Lung microvascular endothelial cell (primary cell): ENCODE data around the gene OPCML. TPM values are rescaled to one million over a fixed set of nuclear protein-coding genes. Genes with fewer than 3 reads are reported as not detected.

Source experiments
- DNase-seq, 2 donors: peaks; one replicate each; pipeline versions ENCODE4 v3.0.0 to v3.0.0-alpha.2; 2010; ENCODE audit warnings: low read depth in 2 of 2
- total RNA-seq: library from RNA; depleted of rRNA; stranded (reverse); fragments of >200 nt; gene quantifications from 2 replicates; pipeline ENCODE4 v1.2.1, GENCODE V29; 2014

The OPCML gene
- total RNA-seq, 1 donor from 2014 or later = not detected

DNA sequence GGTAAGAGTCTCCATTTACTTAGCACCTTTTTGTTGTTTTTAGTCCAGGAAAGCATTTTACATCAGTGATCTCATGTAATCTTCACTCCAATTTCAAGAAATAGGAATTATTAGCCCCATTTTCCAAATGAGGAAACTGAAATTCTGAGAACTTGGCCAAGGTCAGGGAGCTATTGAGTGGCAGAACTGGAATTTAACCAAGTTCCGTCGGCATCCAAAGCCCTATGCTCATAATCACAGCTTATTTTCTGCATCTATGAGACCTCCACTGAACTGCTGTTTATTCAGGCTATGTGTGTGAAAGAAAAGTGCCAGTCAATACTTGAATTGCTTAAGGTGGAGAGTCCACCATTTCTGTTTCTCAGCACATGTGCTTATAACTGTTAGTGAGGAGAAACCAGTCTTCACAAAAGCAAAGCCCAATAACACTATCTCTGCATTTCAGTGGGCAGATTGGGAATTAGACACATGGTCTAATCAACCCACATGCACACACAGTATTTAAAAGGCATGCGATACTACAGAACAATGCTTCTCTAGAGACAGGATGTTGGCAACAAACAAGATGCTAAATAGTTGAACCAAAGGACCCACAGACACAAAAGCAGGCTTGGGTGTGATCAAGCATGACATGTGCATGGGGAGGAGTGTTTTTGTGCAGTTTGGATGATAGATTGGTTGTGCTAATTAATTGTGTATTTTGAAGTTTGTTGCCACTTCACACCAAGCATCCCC is 780.6 kb downstream of the OPCML start:
- DNase-seq = no peak

DNA sequence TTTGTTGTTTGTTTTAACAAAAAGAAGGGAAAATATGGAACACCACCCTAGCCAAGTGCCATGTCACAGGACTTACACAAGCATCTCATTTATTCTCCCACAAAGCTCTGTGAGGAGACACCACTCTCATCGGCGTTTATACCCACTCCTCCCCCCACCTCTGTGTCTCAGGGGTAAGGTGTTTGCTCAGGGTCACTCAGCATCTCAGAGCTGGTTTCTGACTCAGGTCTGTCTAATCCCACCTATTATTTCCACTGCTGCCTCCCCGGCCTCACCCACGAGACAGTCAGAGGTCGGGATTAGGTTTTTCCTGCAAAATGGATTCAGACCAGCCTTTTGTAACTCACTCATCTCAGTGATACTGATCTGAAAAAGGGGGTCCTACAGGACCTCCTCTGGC is 786.0 kb downstream of the OPCML start:
- DNase-seq = no peak

DNA sequence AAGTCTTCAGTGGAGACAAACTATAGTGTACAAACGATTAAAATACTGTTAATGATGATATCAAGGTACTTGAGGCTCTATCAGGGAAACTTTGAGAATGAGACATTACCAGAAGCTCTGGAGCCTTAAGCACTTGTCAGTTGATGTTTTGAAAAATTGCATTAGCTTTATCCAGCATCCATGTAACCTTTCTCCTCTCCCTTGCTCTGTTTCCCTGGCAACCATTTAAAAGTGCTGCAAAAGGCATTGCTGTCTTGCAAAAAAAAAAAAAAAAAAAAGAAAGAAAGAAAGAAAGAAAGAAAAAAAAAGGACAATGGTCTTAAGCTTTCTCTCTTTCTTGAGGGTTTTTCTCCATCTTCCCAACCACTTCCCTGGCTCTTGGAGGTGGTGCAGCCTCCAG is 787.0 kb downstream of the OPCML start:
- no peak for DNase-seq

DNA sequence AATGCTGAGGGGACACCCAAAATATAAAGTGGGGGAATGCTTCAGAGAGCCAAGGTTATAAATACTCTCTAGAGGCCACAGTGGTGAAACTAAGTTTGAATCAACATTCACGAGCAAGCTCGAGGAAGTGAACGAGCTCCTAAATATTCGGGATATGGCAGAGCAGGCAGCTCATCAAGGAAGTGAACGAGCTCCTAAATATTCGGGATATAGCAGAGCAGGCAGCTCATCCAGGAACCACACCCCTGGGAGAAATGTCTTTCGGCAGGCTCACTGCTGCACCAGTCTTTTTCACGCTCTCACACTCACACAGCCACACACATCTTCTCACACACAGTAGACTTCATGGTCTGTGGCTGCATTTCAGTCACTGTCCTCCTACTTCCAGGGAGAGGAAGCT is 787.5 kb downstream of the OPCML start:
- peak in 1 of 2 donors; percentile 2 for DNase-seq

DNA sequence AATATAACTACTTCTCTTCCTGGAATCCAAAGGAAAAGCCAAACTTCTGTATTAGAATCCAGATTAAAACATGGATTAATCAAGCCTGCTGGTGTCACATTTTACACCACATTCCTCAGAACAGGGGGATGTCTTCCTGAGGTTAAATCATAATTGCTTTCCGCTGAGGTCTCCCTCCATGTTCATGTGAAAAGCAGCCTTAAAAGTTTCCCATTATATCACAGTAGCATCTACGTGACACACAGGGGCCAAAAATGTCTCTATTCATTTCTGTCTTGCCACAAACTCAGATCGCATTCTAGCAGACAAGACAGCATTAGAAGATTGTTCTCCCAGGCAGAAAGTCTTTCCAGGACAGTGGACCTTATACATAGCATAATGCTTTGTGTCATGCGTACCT is 788.7 kb downstream of the OPCML start:
- DNase-seq = no peak

DNA sequence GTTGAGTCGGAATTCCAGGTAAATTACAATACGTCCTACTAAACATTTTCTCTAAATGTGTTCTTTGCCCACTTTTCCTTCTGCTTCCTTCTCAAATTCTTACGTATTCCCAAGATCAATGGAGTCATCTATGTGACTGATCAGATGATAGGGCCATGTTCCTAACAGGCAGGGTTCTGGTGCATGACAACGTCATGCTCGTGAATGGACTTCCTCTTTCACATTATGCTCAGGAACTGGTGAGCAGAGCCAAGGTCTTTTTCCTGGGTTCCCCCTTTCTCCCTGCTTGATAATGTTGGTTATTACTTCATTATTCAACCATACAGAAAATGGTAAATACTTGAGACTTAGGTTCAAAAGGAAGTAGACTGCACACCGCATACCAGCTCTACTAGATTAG is 789.4 kb downstream of the OPCML start:
- DNase-seq = no peak

DNA sequence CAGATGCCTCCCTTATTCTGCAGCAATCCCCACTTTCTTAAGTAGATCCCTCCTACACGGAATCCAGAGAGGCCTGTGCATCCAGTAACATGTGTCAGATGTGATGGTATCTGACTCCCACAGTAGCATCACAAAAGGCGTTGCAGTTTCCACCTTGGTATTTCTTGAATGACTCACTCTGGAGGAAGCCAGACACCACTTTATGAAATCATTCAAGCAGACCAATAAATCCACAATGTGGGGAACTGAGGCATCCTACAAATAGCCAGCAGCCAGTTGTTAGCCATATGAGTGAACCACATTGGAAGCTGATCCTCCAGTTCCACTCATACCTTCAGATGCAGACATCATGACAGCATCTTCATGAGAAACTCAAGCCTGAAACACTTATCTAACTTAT is 798.1 kb downstream of the OPCML start:
- DNase-seq = no peak

DNA sequence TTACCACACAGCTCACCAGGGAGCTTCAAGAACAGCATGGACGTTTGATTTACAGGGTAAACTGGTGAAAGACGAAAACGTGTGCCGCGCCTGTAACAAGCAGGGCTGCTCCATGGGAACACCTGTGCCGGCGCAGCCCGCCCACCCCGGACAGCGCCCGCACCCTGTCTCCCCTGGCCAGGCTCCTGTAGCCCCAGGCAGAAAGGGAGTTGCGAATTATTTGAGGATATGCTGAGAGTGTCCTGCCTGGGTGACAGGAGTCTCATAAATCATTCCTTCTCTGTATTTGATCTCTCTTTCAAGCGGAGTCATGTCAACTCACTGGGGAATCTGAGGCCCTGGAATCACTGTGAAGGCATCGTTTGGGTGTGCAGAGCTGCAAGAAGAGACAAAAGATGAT is 804.3 kb downstream of the OPCML start:
- no peak for DNase-seq

DNA sequence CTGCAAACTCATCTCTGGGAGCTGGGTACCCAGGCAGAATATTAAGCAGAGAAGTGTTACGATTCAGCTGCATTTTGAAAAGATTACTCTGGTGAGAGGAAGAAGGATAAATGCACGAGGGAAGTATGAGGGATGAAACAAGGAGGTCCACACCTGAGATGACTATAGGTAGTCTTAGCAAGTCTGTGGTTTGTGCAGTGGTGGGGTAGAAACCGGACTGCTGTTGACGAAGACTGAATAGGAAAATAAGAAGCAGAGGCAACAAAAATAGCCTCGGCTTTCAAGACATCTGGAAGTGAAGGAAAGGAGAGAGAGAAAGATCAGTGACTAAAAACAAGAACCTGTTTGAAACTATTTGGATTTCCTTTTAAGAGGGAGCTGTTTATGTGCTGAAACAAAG is 810.8 kb downstream of the OPCML start:
- DNase-seq = no peak

DNA sequence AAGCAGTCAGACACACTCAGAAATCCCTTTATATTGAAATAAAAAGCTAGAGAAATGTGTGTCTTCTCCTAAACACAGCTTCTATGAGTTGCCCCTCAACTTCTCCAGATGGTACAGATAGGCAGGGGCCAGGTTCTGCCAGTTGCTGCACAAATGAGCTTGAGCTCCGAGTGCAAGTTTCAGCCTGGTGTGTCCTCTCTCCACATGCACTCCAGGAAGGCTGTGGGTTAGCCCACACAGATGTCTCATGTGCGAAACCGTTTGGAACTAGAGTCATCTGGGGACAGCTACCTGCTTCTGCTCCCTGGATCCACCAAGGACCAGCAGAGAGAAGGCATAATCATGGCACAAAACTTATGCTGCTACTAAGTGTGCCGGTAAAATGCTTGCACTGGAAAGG is 812.6 kb downstream of the OPCML start:
- DNase-seq = no peak

DNA sequence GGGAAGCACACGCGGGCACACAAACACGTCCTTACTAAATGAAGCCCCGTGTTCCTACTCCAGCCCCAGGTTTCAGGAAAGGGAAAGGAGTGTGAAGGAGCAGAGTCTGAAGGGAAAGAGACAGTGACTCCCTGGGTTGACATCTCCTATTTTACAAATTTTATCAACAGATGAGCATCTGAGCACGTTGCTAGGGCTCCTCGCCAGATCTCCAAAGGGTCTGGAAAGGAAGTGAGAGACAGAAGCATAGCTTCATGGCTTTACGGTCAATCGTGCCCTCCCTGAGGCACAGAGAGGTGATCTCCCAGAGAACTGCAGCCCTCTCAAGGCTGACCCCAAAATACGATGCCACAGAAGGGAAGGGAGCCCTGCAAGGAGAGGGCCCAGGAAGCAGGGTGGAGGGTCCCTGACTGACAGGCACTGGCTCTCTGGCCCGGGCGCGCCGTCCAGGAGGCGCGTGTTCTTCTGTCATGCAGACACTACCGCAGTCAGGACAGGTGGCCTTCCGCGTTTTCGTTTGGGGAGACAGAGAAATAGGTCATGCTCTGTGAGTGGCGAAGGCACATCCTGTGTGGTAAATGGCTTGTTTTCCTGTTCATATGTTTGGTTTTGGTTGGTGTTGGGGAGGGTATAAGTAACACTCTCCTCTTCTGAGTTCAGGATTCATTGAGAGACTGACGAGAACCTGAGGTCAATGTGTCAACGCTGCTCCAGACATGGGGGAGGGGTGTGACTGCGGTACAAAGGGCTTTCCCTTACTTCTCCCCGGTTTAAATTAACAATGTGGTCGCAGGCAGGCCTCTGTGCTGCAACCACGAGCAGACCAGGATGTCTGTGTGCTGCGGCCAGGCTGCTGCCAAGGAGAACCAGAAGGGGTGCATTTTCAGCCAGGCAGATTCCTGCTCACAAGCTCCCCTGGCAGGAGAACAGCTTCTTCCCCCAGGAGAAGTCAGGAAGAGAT is 813.3 kb downstream of the OPCML start:
- no peak for DNase-seq

DNA sequence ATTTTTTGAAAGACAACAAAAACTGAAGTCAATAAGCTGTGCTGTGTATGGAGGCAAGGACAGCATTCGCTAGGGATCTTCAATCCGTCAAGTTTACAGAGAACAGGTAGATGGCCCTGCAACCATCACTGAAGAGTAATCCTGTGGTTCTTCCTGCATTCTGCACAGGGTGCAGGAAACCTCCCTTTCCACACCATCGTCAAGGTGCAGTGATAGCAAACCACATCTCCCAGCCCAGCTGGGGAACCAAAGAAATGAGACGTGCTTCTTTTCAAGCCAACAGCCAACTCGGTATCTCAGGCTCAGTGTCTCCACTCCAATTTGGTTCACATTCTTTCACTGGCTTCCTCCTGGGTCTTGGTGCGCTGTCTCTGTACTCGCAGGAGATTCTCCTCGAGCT is 814.5 kb downstream of the OPCML start:
- DNase-seq = no peak

DNA sequence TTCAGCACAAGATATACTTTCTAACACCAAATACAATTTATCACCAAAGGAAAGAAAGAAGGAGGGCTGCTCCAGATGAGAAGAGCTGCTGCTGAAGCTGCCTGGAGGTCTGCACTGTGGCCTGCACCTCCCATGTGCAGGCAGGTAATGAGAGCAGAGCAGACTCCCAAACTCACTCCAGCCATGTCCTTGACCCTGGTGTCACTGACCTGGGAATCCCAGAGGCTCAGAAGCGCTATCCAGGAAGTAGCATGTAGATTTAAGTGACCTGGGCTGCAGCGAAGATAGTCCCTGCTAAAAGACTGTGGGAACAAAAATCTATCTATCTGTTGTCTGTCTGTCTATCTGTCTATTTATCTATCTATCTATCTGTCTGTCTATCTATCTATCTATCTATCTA is 816.3 kb downstream of the OPCML start:
- DNase-seq = no peak

DNA sequence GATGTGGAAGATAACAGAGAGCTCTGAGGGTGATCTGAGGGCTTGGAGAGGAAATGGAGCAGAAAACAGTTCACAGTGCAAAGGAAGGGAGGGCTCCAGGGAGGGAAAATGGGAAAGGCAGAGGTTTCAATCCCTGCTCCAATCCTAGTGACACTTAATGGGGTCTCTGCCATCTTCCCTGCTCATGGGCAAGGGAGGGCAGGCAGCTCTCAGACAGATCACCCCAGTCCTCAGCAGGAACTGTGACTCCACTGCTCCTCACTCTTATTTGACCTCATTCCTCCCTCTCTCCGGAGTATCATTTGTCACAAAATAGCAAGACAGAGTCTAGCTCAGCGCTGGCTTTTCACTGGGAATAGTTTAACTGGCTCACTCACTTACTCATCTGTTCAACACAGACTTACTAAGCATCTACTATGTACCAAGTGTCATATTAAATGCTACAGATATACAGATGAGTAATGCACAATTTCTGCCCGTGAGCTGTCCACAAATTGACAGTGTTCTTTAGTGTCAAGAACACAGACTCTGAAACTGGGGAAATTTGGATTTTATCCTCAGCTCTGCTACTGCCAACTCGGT is 817.4 kb downstream of the OPCML start:
- DNase-seq = no peak

DNA sequence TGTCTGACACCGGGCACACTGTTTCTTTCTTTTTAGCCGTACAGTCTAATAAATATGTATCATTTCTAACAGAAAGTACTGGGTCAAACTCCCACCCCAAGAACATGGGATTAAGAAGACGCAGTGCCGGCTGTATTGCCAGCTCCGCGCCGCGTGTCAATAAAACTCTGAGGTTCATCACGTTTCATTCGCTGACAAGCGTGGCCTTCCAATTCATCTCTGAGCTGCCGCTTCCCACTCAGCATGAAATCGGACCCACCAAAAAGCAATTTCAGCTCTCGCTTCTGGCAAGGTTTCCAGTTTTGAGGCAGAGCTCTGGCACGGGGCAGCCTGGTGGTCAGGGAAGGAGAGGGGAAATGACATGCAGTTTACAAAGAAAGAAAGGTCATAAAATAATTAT is 819.8 kb downstream of the OPCML start:
- no peak for DNase-seq

DNA sequence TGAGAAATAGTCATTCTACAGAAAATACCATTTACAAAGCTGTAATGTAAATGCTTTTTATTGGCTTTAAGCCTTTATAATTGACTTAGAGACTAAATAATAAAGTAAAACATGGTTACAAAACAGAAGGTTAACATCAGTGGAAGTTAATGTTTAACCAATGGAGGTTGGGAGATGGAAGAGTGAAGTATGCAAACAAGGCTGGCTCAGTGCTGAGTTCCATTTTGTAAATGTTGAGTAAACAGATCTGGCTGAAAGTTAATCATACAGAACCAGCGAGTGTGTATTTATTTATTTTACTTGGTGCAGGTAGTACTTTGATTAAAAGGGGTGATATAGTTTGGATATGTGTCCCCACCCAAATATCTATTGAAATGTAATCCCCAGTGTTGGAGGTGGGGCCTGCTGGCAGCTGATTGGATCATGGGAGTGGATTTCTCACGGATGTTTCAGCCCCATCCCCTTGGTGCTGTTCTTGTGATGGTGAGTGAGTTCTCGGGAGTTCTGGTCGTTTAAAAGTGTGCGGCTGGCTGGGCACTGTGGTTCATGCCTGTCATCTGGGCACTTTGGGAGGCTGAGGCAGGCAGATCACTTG is 827.4 kb downstream of the OPCML start:
- no peak for DNase-seq

DNA sequence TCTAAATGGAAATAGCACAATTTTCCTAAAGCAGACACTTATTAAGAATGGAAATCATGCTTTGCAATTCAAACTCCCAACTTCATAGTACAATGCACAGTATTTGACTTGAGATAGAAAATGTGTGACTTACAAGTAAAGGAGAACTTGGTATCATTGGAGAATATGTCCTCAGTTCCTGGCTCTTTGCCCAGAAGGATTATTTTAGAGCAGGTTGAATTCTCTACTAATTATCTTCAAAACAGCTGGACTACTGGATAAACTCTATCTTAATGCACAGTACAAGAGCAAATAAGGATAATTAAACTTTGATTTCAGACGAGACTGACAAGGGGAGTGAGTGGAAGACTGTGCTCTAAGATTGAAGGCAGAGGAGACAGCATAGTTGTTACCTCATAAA is 839.4 kb downstream of the OPCML start:
- no peak for DNase-seq

DNA sequence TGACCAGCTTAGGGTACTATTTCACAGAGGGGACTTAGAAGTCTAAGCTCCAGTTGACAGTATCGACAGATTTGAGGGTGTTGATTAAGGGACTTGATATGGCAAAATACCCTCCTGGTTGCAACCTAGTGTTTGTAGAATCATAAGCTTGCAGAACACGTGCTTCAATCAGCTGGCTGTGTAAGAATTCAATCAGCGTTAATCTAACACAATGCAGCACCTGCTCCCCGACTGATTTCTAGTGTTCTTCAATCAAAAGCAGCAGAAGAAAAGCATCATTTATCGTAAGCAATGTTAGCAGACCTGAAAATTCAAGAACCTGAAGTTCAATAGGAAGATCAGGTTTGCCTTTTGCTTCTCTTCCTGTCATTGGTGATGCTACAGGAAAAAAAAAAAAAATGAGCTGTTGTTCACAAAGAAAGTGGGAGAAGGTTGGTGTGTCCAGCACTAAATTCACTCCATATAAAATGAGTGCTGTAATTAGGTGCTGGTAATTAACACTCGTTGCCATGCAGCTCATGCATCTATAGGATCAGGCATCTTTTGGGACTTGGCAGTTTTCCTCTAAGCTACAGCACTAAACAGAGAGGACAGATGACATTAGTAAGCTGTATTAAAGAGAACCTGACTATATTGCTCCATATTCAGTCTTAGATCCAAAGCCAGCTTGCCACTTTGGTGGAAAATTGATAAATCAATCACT is 840.3 kb downstream of the OPCML start:
- DNase-seq = no peak

DNA sequence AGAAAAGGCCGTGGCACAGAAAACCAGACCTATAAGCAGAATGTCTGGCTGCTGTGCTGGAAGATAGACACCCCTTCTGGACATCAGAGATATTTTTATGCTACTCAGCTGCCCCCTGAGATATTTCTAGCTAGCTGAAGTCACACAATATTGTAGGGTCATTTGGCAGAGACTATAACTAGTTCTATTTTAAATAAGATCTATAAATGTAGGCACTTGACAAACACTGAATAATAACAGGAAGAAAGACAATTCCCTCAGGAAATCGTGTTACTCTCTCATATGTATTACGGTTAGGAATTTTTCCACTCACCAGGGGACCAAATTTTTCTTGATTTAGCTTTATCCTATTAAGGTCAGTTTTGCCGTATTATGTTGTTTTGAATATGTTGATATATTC is 845.4 kb downstream of the OPCML start:
- peak in 1 of 2 donors; percentile 64 for DNase-seq

DNA sequence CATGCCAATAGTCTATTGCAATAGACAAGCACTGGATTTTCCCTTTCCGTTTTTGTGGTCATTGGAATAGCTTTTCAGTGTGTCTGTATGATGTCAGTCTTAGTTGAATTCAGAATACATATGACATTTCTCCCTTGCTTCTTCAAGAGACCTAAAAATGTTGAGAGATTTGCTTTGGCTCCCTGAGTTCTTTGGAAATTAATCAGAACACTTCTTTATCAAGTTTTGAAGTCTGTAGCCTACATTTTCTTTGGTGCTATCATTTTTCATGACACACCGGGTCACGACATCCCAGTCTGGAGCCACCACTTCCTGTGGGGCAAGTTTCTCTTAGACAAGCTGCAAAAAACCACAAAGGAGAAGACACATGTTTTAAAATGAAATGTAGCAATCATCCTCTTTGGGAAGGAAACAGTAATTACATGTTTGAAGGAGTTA is 847.1 kb downstream of the OPCML start:
- DNase-seq = no peak

DNA sequence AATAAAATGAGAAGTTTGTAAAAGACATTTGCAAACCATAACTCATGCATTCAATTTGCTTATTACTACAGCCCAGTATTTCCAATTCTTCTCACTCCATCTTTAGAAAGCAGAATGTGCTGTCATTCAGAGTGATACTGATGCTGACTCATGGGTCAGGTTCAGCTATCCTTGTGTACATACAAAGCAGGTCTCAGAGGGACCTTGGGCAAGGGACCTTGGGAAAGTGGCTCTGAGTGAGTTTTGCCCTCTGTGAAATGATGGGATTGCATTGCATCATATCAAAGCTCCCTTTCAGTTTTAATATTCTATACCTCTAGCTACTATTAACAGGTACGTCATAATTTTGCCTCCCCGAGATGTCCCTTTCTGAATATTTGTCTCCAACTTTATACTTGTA is 848.7 kb downstream of the OPCML start:
- DNase-seq = no peak
